GM23338 (cell line): ENCODE results near the gene FAM131B. TPM values are rescaled to one million over a fixed set of nuclear protein-coding genes. Genes with fewer than 3 reads are reported as not detected.

Experiments used
- ATAC-seq: fragments of 200-7000 bp; cut with Tn5 transposase; 3 replicates; pipeline ENCODE4 v1.9.1; 2020
- DNase-seq: peaks from one replicate; pipeline ENCODE4 v3.0.0-alpha.2; 2015; ENCODE audit warnings: low spot score
- H2AFZ ChIP-seq: fragments of 200-600 bp; sonication (generic); 2 replicates; pipeline ENCODE4 v1.8.0; 2016; ENCODE audit warnings: antibody characterized with exemption, mild to moderate bottlenecking, moderate library complexity
- H3F3A ChIP-seq: fragments of 200-600 bp; sonication (generic); replicated peaks from 2 replicates; pipeline ENCODE4 v1.8.0; 2017; ENCODE audit warnings: antibody characterized with exemption, mixed run types, low read depth
- H3K27ac ChIP-seq: fragments of 200-600 bp; sonication (generic); 2 replicates; pipeline ENCODE4 v1.6.1; 2016; ENCODE audit warnings: low read depth
- H3K27me3 ChIP-seq: fragments of 200-600 bp; sonication (generic); 2 replicates; pipeline ENCODE4 v1.8.0; 2016; ENCODE audit warnings: mild to moderate bottlenecking, mixed run types, moderate library complexity; ENCODE audit not compliant: insufficient read depth
- H3K36me3 ChIP-seq: fragments of 200-600 bp; sonication (generic); 2 replicates; pipeline ENCODE4 v1.8.0; 2016; ENCODE audit warnings: mild to moderate bottlenecking; ENCODE audit not compliant: insufficient read depth
- H3K4me1 ChIP-seq: fragments of 200-600 bp; sonication (generic); 2 replicates; pipeline ENCODE4 v1.8.0; 2016; ENCODE audit warnings: mild to moderate bottlenecking, moderate library complexity; ENCODE audit not compliant: insufficient read depth
- H3K4me2 ChIP-seq: fragments of 200-600 bp; sonication (generic); 2 replicates; pipeline ENCODE4 v1.7.1; 2017; ENCODE audit warnings: mixed run types
- H3K4me3 ChIP-seq: fragments of 200-600 bp; sonication (generic); 2 replicates; pipeline ENCODE4 v1.6.1; 2016; ENCODE audit warnings: mixed run types
- H3K79me2 ChIP-seq: fragments of 200-600 bp; sonication (generic); replicated peaks from 2 replicates; pipeline ENCODE4 v1.8.0; 2017; ENCODE audit warnings: mild to moderate bottlenecking; ENCODE audit not compliant: insufficient read depth
- H3K9me2 ChIP-seq: fragments of 200-600 bp; sonication (generic); 2 replicates; pipeline ENCODE4 v1.8.0; 2017; ENCODE audit not compliant: insufficient read depth
- H4K20me1 ChIP-seq: fragments of 200-600 bp; sonication (generic); replicated peaks from 2 replicates; pipeline ENCODE4 v1.8.0; 2017; ENCODE audit warnings: mild to moderate bottlenecking; ENCODE audit not compliant: insufficient read depth
- H3K27ac Mint-ChIP-seq: 2 replicates; pipeline ENCODE4 v1.8.0; 2020; ENCODE audit warnings: inconsistent platforms, mild to moderate bottlenecking, moderate library complexity, mixed read lengths
- H3K27me3 Mint-ChIP-seq: 3 replicates; pipeline ENCODE4 v1.8.0; 2022; ENCODE audit warnings: low read depth, mild to moderate bottlenecking, moderate library complexity, mixed read lengths, inconsistent platforms; ENCODE audit not compliant: insufficient read depth, poor library complexity
- H3K36me3 Mint-ChIP-seq: 3 replicates; pipeline ENCODE4 v1.8.0; 2021; ENCODE audit warnings: low read depth, mild to moderate bottlenecking, inconsistent platforms, moderate library complexity, mixed read lengths
- H3K4me1 Mint-ChIP-seq: 3 replicates; pipeline ENCODE4 v1.8.0; 2020; ENCODE audit warnings: mild to moderate bottlenecking, inconsistent platforms, mixed read lengths
- H3K4me3 Mint-ChIP-seq: 3 replicates; pipeline ENCODE4 v1.8.0; 2021; ENCODE audit warnings: moderate library complexity, mild to moderate bottlenecking, inconsistent platforms, mixed read lengths
- H3K9me3 Mint-ChIP-seq: 3 replicates; pipeline ENCODE4 v1.8.0; 2020; ENCODE audit warnings: moderate library complexity, mild to moderate bottlenecking, inconsistent platforms, mixed read lengths
- CREB1 ChIP-seq: fragments of 250-450 bp; sonication (Bioruptor Pico); IDR thresholded peaks from 2 replicates; pipeline ENCODE4 v1.5.0; 2020; ENCODE audit warnings: low read depth, mild to moderate bottlenecking, moderate library complexity
- ETS1 ChIP-seq: IDR thresholded peaks from 2 replicates; pipeline ENCODE4 v1.6.1; 2016; ENCODE audit warnings: antibody characterized with exemption
- EZH2phosphoT487 ChIP-seq: fragments of 200-600 bp; sonication (generic); IDR thresholded peaks from one replicate; pipeline ENCODE4 v1.8.1; 2018; ENCODE audit warnings: antibody characterized with exemption; ENCODE audit not compliant: unreplicated experiment
- POLR2AphosphoS5 ChIP-seq: IDR thresholded peaks from 2 replicates; pipeline ENCODE4 v1.6.1; 2016; ENCODE audit warnings: antibody characterized with exemption, low read depth
- REST ChIP-seq: IDR thresholded peaks from one replicate; pipeline ENCODE4 v1.6.1; 2018; ENCODE audit warnings: antibody characterized with exemption; ENCODE audit not compliant: unreplicated experiment
- ZNF114 ChIP-seq: fragments of 250-450 bp; sonication (Bioruptor Pico); IDR thresholded peaks from 2 replicates; pipeline ENCODE4 v1.5.0; 2020; ENCODE audit warnings: mild to moderate bottlenecking, moderate library complexity
- ZNF331 ChIP-seq: fragments of 250-450 bp; sonication (Bioruptor Pico); IDR thresholded peaks from 2 replicates; pipeline ENCODE4 v1.5.0; 2020; ENCODE audit warnings: low read depth, mild to moderate bottlenecking, moderate library complexity
- polyA plus RNA-seq: library from polyadenylated mRNA; unstranded; fragments of >200 nt; fragmentation: Nextera tagmentation; extraction: Ambion mirVana; gene quantifications from 2 replicates; pipeline ENCODE4 v1.2.1, GENCODE V29; 2016
- total RNA-seq: library from RNA; depleted of rRNA; stranded (reverse); fragments of >200 nt; shearing (Covaris generic); gene quantifications from 2 replicates; pipeline ENCODE4 v1.2.3, GENCODE V29; 2014

Gene FAM131B
- total and polyA plus RNA-seq, 2 experiments from 2014 or later = 4.7 to 30.2 TPM

GRCh38 chr7:143379611-143380259 is 17.2 kb upstream of the FAM131B start:
- peaks cover 40% of the 10 kb centered on the region for H3K79me2 ChIP-seq
- peak overlapping the region; percentile 78 for H3K27ac ChIP-seq
- no peaks in the 10 kb centered on the region for H3K27me3 ChIP-seq

More at GRCh38 chr7:143379611-143380259, 17.2 kb upstream of the FAM131B start:
- Histone ChIP-seq H3K36me3 (peaks cover 7% of the 10 kb centered on the region; the same call in 1 of the 2 replicates), H3K4me2 (peak overlapping the region; percentile 95), H3K9me2 (no peaks in the 10 kb centered on the region), H3K4me1 (peaks cover 31% of the 10 kb centered on the region), H3K4me3 (peak overlapping the region; percentile 99), H2AFZ (no peak overlapping the region), H4K20me1 (peaks cover 23% of the 10 kb centered on the region), H3F3A (peaks cover 9% of the 10 kb centered on the region; the same call in 1 of the 2 replicates)
- H3K27ac Mint-ChIP-seq = peak overlapping the region; percentile 76; the same call in 1 of the 2 replicates
- H3K27me3 Mint-ChIP-seq = peaks cover 4% of the 10 kb centered on the region
- ATAC-seq (no peak; the same call in 2 of the 3 replicates), DNase-seq (no peak)
- peak overlapping the region; percentile 73 for H3K4me3 Mint-ChIP-seq
- H3K4me1 Mint-ChIP-seq = peaks cover 36% of the 10 kb centered on the region
- peaks cover 11% of the 10 kb centered on the region; the same call in 2 of the 3 replicates for H3K36me3 Mint-ChIP-seq
- TF ChIP-seq ZNF114 (CRISPR knock-in tag) (no peak), REST (no peak), EZH2phosphoT487 (no peak), ZNF331 (CRISPR knock-in tag) (no peak), POLR2AphosphoS5 (no peak), ETS1 (no peak), CREB1 (no peak)
- no peaks in the 10 kb centered on the region; the same call in 2 of the 3 replicates for H3K9me3 Mint-ChIP-seq
